IPS DF 19.7 (cell line): ENCODE results near the gene ZNF407.

Experiments used
- DNase-seq: peaks from one replicate; pipeline ENCODE4 v3.0.0-alpha.2; 2013; ENCODE audit warnings: low read depth, low spot score

ZNF407 gene

DNA sequence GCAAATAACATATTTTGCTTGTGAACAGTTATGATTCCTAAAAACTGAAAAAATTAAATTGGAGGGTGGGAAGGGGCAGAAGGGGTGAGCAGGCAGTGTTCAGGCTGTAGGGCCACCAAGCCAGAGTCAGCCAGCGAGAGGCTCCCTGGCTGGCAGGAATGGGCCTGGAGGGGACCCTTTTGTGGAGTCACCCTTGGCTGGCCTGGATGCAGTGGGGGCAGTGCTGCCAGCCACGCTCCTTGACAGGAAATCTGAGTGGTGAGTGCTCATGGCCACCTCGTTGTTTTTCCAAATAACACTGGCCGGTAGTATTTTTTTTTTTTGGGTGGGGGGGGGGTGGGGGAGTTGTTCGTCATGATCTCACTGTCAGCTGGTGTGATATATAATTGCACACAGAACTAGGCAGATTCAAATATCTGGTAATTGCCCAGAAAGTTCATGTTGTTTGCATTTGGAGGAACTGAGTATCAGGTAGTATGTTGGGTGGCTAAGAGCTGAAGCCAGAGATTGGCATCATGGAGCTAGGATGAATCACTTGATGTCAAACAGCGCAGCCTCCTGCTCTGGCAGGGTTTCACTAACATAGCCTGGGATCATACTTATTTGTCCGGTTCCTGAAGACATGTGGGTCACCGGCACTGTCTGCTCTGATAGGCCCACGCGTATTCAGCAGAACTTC, 451.2 kb downstream of the ZNF407 start:
- DNase-seq: no peak

DNA sequence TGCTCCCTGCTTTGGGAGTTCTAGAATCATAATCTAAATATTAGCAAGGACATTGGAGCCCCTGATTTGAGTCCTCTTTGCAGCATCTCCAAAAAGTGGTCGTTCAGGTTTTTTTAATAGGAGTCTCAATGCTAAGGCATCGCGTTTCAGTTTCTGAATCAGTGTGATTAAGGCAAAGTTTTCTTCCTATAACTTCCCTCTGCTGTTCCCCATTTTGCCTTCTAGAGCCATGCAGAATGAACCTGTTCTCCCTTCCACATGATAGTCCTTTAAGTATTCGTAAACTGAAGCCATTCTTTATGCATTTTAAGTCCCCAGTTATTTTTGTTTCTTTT, 451.8 kb downstream of the ZNF407 start:
- DNase-seq: no peak

DNA sequence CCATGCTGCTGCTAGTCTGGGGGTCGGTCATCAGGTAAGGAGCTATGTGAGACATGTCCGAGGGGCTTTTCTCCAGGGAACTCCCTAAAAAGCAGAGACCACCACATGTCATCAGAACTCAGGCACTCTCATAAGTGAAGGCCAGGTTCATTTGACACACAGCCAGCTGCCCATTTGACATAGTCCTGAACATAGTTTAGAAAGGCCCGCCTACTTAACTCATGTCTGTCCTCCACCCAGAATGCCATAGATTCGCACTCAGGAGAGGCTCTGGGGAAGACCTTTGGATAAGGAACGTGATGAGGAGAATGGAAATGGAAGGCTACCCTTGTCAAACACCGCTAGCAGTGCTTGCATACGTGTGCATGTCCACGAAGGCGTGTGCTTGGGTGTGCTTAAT, 454.1 kb downstream of the ZNF407 start:
- no peak for DNase-seq

DNA sequence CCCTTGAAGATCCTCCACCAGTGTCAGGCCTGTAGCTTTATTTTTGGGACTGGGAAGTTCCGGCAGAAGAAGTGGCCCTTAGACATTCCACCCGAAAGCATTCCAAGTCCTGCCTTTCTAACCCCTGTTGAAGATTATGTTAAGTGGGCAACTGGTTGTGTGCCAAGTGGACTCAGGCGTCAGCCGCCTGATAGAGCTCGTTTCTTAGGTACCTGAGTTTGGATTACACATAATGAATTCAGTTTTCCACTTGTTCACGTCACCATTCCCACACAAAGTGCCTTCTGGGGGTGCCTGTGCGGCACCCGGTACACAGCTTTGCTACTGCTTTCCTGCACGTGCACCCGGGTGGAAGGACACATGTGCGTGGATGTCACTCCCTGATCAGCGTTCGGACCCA, 454.8 kb downstream of the ZNF407 start:
- no peak for DNase-seq

DNA sequence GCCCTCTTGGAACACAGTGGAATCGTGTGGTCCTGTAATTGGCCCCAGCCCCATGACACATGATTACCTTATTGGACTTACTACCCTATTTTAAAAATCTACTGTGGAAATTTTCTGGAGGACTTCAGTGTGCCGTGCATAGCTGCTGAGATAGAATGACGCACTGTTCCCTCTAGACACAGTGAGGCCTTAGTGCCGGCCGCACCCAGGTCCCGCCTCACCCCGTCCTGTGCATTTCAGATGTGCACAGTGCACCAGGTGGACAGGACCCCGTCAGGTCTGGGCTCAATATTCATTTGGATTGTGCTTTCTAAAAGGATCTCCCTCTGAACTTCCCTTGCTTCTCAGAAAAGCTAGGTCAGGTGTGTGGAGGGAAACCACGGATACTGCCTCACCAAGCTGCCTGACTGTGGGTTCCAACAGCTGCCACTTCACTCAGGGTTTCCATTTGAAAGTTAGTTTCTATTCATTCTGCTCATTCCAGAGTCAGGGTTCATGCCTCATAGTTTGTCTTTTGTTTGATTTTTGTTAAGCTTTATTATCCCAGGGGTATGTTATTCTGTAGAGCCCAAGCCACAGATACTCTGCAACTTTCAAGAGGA, 455.5 kb downstream of the ZNF407 start:
- DNase-seq: no peak

DNA sequence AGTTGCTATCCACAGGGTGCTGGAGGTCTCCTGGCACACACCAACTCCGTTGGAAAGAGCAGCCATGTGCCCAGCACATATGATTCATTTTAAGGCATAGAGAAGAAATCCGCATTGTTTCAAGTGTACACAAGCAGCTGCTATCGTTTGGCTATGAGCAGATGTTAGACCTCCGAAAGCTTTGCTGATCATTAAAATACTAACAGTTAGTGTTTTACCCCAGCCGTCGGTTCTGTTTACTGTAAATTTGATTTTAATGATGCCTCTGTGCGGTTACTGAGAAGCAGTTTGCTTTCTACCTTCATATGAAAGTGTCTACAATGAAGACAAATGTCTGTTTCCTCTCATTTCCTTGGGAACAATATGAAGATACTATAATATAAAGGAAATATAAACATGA, 456.4 kb downstream of the ZNF407 start:
- DNase-seq: no peak

DNA sequence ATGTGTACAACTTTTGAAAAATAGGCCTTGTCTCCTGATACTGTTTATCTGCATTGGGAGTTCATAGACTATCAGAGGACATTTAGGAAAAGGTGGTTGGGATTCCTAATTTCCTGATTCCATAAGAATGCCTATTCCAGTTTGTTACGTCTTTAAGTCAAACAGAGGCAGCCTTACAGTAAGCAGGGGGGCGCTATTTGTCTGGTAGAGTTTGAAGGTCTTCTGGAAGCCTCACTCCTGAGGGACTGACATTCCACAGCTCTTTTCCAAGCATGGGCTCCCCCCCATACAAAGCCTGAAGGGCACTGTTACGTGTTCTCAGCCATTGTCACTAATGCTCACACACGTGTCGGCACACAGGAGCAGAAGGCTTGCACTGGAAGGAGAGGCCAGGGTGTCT, 456.9 kb downstream of the ZNF407 start:
- DNase-seq: no peak

DNA sequence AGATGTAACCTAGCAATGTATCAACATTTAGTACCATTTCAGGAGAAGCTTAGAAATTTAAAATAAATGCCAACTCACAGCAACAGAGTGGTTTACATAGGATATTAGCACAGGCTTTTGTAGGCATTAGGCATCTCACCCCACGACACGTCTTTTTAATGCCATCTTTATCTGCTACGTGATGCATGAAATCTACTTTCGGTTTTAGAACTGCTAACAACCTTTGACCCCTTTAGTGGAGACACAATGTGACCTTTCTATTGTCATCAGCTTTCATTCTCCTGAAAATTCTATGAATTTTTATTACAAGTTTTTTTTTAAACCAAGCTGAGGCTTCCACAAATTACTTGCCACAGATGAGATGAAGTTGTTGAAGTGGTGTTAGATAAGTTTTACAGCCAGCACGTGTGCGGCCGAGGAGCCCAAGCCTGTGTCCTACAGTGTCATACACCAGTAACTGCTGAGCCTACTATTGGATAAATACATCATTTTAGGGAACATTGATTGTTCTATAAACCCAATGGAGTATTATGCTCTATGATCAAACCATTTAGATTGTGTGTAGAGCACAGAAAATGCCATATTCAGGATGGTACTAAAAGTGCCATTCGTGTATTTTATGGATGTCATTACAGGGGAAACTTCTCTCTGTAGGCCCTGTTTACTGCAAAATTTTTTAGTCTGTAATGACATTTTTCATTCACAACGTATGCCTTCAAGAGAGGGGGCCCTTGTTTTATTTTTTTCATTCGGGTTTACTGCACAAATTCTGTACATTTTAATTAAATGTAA, 459.7 kb downstream of the ZNF407 start:
- no peak for DNase-seq

DNA sequence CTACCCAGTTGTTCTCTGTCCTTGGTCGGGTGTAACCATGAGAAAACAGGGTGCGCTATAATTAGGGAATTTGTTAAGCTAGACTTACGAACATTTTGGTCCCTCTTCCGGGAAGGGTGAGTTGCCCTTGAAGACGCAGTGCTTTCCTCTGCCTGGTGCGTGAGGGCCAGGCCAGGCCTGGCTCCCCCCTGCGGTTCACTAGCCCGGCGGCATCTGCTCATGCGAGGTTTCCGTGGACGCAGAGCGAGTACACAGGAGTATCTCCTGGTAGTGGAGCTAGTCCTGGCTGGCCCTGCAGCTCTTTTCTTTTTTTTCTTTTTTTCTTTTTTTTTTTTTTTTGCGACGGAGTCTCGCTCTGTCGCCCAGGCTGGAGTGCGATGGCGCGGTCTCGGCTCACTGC, 462.5 kb downstream of the ZNF407 start:
- no peak for DNase-seq

DNA sequence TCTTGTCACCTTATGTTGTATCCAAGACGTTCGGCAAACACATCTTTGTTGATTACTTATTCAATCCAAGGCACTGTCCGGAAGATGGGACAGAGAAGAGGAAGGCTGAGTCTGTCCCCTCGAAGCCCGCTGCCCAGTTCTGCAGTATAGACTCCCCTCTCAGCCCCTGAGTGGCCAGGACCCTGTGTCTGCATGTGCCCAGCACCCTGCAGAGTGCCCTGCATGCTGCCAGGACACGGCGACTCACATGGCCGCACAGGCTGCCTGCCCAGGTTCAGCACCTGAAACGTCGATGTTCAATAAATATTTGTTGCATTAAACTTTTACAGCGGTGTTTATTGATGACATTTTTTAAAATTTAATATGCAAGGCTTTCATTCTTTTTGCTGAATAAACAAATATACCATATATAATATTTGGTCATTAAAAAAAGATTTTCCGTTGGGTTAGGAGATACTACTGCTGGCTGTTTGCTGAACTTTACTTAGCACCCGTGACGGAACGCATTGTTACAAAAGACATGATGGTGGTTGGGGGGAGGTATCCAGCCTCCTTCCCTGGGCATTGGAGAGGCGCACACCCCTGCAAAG, 464.7 kb downstream of the ZNF407 start:
- no peak for DNase-seq

DNA sequence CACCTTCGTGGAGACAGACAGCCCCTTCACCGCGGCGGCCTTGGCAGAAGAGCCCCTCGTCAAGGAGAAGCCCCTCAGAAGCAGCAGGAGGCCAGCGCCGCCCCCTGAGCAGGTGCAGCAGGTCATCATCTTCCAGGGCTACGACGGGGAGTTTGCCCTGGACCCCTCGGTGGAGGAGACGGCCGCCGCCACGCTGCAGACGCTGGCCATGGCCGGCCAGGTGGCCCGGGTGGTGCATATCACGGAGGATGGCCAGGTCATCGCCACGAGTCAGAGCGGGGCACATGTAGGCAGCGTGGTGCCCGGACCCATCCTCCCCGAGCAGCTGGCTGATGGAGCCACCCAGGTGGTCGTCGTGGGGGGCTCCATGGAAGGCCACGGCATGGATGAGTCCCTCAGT, 465.5 kb downstream of the ZNF407 start:
- DNase-seq: no peak

DNA sequence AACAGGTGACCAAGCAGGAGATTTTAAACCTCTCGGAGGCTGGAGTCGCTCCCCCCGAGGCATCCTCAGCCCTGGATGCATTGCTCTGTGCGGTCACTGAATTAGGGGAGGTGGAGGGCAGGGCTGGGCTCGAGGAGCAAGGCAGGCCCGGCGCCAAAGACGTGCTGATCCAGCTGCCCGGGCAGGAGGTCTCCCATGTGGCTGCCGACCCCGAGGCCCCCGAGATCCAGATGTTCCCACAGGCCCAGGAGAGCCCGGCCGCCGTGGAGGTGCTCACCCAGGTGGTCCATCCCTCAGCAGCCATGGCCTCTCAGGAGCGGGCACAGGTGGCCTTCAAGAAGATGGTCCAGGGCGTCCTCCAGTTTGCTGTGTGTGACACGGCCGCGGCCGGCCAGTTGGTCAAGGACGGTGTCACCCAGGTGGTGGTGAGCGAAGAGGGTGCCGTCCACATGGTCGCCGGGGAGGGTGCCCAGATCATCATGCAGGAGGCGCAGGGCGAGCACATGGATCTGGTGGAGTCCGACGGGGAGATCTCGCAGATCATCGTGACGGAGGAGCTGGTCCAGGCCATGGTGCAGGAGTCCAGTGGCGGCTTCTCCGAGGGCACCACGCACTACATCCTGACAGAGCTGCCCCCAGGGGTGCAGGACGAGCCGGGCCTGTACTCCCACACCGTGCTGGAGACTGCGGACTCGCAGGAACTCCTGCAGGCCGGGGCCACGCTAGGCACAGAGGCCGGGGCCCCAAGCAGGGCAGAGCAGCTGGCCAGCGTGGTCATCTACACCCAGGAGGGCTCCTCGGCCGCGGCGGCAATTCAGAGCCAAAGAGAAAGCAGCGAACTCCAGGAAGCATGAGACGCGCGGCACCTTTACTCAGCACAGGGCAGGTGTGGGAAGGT, 466.2 kb downstream of the ZNF407 start:
- DNase-seq: no peak

DNA sequence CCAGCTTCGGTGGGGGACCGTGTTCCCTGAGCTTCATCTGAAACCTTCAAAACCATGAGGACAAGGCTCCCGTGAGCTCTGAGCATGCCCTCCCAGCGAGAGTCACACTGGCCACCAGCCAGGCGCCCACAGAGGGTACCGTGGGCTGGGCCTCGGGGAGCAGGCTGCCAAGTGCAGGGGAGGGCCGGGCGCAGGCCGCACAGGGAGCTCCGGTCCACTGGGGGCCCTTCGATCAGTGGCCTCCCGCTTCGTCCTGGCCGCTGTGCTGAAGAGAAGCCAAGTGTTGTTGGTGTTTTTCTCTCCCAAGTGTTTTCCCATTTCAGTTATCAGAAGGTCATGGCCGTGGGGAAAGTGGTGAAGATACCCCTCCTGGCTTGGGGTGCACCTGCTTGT, 466.8 kb downstream of the ZNF407 start:
- DNase-seq: no peak

DNA sequence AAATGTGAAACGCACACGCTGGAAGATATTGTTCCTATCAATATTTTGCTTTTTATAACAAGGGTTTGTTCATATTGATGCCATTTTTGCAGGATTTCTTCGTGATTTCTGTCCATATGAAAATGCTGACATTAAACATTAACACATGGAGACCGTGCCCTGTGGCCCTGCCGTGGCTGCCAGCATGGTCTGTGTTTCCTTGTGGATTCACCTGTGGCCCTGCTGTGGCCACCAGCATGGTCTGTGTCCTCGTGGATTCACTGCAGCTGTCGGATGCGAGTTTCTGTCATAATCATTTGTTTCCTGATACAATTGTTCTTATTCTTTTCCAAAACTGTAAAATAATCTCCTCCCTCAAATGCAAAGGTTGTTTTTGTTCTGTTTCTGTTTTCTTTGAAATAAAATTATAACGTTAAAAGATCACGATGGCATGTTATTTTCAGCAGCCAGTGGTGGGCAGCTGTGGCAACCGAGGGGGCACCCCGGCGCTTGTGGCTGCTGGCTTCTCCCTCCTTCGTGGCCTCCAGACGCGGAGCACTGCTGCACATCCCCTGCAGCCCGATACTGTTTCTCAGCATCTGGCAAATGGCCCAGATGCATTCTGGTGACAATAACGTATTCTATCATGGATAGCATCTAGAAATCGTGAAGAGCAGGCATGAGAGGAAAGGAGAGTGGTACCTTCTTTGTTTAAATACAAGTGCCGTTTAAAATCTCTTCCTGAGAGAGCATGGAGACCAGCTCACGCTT, 467.8 kb downstream of the ZNF407 start:
- DNase-seq: no peak

DNA sequence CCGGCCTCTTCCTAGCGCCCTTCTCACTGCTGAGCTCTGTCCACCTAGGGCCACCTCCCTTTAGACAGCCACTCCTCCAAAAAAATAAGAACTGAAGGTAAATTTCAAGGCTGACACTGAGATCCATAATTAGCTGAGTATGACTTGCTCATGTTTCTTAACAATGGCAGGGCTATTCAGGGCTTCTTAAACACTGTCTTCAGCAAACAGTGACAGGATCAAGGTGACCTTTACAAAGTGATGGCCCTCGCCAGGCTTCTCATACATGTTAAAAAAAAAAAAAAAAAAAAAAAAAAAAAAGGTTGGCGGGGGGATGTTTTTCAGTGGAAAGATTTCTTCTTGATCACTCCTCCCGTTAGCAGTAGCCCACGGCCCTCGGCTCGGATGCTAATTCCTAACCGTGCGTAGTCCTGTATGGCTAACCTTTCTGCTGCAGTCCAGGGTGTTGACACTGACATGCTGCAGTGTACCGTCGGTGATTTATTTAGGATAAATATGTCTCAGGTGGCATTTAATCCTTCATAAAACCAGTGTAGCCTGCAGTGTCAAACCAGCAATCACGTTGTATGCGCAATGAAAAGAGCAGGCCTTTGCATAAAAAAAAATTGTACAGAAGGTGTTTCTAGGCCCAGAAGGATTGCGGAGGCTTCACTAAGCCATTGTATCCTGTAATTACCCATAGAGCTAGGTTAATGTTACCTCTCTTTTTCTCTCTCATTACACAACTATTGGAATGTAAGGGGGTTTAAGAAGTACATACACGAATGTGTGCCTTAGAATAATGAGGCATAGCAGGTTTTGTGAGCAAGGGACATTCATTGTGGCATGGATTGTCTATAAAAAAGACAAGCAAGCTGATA, 468.6 kb downstream of the ZNF407 start:
- DNase-seq: no peak

DNA sequence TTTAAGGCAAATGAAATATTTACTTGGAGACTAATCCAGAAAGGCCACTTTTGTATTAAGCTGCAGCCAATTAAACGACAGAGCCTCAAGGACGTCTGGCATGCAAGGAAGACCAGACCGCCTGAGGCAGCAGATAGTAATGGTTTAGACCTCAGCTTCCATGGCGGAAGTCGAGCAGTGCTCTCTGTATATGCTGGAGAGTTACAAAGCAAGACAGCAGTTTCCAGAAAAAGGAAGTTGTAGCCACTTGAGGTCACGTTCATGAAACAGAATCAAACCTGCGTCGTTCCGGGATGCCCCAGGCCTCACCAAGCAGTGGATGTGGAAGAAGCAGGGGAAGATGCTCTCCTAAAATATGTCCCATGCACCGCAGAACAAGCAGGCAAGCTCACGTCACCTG, 469.3 kb downstream of the ZNF407 start:
- DNase-seq: no peak

DNA sequence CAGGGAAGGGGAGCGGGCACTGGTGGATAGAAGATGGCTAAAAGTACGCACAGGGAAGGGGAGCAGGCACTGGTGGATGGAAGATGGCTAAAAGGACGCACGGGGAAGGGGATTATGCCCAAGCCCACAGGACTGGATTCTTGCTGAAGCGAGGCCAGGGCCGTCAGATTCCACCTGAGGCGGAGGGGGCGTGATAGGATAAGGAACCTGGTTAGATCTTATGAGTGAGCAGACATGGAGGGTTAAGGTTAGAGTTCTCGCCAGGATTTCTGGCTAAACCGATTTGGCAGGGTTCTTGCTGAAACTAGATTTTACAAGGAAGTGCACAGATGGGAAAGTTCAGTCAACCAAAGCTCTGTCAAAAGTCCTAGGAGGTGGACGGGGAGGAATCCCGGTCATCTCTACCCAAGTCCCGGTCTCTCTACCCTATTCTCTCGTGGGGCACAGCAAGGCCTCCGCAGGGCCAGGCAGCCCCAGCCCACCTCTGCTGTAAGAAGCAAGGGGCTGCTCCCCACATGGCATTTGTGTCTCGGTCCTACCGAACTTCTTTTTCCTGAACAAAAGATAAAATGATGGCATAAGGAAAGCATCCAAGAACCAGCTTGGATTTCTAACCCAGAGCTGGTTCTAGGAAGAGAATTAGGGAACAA, 470.5 kb downstream of the ZNF407 start:
- no peak for DNase-seq

DNA sequence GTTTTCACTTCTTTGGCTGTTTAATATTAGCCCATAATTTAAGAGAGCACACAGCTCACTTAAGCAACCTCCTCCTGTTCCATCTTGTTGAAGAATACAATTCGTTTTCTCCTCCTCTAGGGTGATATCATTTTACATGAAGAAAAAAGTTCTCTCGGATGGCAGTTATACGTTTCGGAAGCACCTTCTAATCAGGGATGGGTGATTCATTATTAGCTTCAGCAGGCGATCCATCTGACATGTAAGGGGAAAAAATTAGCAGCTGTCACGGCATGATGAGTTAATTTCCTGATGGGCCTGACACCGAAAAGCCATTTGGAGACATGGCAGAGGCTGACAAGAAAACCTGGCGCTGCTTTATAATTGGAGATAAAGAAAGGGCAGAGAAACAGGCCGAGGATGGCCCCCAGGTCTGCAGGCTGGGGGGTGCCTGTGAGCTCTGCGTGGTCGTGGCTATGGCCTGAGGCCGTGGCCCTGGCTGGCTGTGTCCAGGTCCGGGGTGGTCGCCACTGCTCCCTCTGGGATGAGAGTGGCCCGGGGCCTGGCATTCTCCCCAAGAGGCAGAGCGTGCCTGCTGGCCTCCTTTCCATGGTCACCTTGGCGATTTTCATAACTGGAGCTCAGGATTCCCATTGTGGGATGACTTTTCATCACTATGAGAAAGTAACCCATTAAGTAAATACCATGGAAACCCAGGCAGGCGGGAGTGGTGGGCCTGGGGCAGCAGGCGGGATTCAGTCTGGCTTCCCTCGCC, 471.2 kb downstream of the ZNF407 start:
- DNase-seq: no peak

DNA sequence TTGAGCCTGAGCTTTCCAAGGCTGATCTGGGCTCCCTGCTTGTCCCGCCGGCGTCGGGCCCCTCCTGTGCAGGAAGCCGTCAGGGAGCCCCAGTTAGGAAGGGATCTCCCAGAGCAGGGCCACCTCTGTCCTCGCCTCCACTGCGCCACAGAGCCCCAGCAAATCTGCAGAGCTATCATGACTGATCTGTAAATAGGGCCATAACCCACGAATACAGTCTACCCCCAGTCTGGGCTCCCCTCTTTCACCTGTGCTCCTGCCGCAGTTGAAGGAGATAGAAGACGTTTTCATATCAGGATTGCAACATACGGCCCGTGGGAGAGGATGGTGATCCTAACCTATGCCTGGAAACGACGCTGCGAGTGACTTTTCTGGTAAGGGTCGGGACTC, 472.6 kb downstream of the ZNF407 start:
- no peak for DNase-seq
